LNCaP clone FGC (cell line): ENCODE measurements around the gene PPFIBP2.
"Not testable (repeated sequence)": the region's sequence is repeated elsewhere in the genome, so short reads cannot be mapped to it uniquely, and the experiment has no call there.

Experiments used
- DNase-seq: peaks from one replicate; pipeline ENCODE4 v3.0.0-alpha.2; 2011; ENCODE audit warnings: low read depth
- H3K4me3 ChIP-seq: 2 replicates; pipeline ENCODE4 v1.5.1; 2011; ENCODE audit warnings: mild to moderate bottlenecking, low read depth, low read length, control low read depth
- TF ChIP-seq, protein P1 (sequence below): IDR thresholded peaks from 2 replicates; pipeline ENCODE4 v1.5.1; 2012; ENCODE audit warnings: mild to moderate bottlenecking; ENCODE audit not compliant: control insufficient read depth, insufficient read depth; ENCODE audit errors: extremely low read depth

PPFIBP2 gene

DNA sequence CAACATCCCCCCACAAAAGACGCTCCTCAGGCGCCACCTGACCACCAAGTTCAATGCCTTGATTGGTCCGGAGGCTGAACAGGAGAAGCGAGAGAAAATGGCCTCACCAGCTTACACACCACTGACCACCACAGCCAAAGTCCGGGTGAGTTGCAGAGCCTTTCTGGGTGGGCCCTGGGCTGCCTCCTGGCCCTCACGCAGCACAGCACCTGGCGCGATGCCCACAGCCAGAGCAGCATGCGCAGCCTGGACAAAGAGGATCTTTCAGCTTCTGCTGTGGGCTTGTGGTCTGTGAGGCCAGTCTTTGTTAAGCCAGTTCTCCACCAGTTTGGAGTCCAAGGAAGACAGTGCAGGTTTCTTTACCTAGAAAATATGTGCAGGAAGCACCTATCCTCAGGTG, 137.9 kb downstream of the PPFIBP2 start:
- no peak for DNase-seq
- TF ChIP-seq, protein P1, sequence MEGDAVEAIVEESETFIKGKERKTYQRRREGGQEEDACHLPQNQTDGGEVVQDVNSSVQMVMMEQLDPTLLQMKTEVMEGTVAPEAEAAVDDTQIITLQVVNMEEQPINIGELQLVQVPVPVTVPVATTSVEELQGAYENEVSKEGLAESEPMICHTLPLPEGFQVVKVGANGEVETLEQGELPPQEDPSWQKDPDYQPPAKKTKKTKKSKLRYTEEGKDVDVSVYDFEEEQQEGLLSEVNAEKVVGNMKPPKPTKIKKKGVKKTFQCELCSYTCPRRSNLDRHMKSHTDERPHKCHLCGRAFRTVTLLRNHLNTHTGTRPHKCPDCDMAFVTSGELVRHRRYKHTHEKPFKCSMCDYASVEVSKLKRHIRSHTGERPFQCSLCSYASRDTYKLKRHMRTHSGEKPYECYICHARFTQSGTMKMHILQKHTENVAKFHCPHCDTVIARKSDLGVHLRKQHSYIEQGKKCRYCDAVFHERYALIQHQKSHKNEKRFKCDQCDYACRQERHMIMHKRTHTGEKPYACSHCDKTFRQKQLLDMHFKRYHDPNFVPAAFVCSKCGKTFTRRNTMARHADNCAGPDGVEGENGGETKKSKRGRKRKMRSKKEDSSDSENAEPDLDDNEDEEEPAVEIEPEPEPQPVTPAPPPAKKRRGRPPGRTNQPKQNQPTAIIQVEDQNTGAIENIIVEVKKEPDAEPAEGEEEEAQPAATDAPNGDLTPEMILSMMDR, result no peak

DNA sequence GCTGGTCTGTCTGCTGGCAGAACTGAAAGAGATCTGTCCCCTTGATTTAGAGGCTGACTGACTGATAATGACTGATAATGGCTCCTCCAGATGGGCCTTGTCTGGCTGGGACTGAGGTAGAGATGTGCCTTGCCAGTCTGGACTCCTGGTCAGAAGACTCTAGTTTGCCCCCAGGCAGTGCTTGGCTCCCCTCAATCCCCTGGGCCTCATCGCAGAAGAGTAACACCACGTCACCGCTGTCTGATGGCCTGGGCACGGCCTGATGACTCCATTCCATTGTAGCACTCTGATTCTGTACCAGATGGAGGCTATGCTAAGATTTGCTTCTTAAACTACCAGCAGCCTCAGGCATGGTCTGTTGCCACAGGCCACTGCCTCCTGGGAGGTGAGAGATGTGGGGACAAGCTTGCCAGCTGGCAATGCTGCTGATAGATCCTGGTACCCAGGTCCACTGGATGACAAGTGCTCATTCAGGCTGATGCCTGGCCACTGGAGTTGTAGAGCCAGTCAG, 140.5 kb downstream of the PPFIBP2 start:
- TF ChIP-seq, protein P1, result no peak
- DNase-seq, result no peak
- H3K4me3 ChIP-seq, result no peak overlapping the region

More for the DNA sequence above, 137.9 kb downstream of the PPFIBP2 start:
- no peak overlapping the region for H3K4me3 ChIP-seq

DNA sequence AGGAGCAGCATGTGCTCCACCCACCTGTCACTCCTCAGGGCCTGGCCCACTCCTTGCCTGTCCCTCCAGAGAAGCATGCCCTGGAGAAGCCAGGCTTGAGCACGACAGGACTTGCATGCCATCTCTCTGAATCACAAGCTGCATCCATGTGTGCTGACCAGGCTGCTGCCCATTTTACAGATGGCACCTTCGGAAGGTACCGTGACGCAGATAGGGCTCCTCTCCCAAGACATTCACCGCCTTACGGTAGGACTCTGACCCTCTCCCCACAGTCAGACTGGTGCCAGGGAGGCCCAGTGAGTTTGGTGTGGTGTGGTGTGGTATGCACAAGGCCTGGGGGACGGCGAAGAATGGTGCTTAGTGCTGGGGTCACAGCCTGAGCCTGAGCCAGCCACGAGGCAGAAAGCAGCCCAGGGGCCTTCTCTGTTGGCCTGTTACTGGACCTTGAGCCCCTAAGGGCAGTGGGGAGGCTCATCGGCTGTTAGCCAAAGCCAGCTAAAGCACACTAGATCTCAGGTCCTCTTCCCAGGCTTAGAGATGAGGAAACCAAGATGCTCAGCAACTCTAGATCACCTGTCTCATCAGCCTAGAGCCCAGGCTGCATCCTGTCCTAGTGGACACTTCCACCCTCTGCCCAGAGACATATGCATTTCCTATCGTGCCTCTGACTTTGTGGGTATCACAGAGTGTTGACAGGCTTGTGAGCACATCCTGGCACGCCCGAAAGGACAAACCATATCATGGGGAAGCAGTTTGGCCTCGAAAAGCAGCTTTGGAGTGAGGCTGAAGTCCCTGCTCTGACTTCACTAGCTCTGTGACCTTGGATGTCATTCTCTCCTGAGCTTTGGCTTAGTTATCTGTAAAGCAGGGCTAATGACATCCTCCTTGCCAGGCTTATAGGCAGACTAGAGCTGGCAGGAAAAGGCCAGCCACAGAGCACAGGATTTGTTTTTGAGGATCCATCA, 141.7 kb downstream of the PPFIBP2 start:
- H3K4me3 ChIP-seq, result no peak overlapping the region
- TF ChIP-seq, protein P1, result no peak
- DNase-seq, result no peak

DNA sequence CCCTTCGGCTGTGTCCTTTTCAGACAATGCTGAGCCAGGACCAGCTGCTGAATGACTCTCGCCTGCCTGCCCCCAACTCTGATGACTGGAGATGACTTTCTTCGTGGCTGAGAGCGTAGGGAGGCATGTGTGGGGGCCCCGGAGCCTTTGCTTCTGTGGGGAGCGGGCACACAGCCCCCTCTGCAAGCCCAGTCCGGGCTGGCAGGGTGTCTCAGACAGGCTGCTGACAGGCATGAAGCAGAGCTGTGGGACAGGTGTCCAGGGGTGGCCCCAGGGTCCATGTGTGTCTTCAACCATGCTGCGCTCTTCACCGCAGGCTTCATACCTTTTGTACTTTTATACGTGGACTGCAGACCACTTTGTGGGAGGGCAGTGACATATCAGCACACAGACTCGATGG, 142.9 kb downstream of the PPFIBP2 start:
- H3K4me3 ChIP-seq, result no peak overlapping the region
- TF ChIP-seq, protein P1, result no peak
- DNase-seq, result no peak

DNA sequence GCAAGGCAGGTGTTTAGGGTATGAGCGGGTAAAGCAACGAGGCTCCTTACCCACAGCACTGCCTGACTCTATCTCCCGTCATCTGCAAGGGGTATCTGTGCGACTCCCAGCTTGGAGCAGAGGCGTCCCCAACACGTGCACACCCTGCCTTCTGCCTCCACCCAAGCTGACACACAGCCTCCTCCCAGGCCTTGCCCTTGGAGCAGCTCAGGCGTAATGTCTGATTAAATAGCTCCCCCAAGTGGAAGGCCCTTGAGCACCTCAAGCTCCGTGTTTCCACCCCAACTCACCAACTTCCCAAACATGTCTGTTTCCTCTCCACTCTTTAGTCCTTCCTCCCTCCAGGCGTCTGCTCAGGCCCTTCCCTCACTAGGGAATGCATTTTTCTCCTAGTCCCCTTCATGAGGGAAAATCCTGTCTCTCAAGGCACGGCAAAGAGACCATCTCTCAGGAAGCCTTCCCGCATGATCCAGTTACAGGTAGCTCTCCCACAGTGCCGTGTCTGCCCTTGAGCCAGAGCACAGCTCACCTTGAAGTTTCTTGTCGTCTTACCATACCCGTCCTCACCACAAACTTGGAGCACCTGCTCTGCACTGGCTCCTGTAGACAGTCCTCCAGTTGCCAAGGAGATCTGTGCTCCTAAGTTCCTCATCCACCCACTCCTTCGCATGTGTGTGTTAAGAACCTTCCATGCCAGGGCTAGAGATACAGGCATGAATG, 143.7 kb downstream of the PPFIBP2 start:
- H3K4me3 ChIP-seq, result no peak overlapping the region
- TF ChIP-seq, protein P1, result peak; percentile 74
- DNase-seq, result no peak

DNA sequence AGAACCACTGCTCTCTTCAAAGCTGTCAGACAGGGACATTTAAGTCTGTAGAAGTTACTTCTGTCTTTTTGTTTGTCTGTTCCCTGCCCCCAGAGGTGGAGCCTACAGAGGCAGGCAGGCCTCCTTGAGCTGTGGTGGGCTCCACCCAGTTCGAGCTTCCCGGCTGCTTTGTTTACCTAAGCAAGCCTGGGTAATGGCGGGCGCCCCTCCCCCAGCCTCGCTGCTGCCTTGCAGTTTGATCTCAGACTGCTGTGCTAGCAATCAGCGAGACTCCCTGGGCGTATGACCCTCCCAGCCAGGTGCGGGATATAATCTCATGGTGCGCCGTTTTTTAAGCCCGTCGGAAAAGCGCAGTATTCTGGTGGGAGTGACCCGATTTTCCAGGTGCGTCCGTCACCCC, 149.7 kb downstream of the PPFIBP2 start:
- not testable (repeated sequence) for DNase-seq, H3K4me3 ChIP-seq

DNA sequence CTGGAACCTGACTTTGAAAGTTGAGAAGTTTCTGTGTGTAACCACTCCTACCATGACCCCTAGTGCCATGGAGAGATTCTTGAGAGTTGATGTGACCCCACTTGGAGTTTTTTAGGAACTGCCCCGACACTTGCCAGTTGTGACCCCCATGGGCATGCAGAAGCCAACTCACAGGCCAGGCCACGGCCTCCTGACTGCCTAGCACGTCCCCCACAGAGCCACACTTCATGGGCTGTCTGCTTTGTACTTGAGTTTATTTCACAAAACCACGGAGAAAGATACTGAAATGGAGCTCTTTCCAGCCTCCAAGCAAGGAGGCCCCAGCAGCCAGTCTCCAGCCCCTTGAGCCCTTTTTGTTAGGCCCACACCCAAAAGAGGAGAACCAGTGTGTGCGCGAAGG, 151.1 kb downstream of the PPFIBP2 start:
- DNase-seq, result no peak
- H3K4me3 ChIP-seq, result no peak overlapping the region
- TF ChIP-seq, protein P1, result no peak
